IPS-18a (cell line): ENCODE data around the gene BRMS1L.

Experiments used
- H3K27ac ChIP-seq: one replicate; pipeline ENCODE4 v1.5.1; 2013; ENCODE audit warnings: low read length
- H3K27me3 ChIP-seq: one replicate; pipeline ENCODE4 v1.6.1; 2013; ENCODE audit warnings: mild to moderate bottlenecking, low read length; ENCODE audit not compliant: control insufficient read depth, insufficient read depth
- H3K36me3 ChIP-seq: one replicate; pipeline ENCODE4 v1.6.1; 2013; ENCODE audit warnings: low read depth, low read length; ENCODE audit not compliant: control insufficient read depth
- H3K4me1 ChIP-seq: one replicate; pipeline ENCODE4 v1.6.1; 2013; ENCODE audit warnings: low read depth, low read length; ENCODE audit not compliant: control insufficient read depth
- H3K4me3 ChIP-seq: one replicate; pipeline ENCODE4 v1.5.1; 2013; ENCODE audit warnings: low read length
- H3K9ac ChIP-seq: one replicate; pipeline ENCODE4 v1.6.1; 2013; ENCODE audit warnings: mild to moderate bottlenecking, low read length, moderate library complexity
- H3K9me3 ChIP-seq: one replicate; pipeline ENCODE4 v1.6.1; 2013; ENCODE audit warnings: low read depth, low read length; ENCODE audit not compliant: control insufficient read depth

BRMS1L gene

DNA sequence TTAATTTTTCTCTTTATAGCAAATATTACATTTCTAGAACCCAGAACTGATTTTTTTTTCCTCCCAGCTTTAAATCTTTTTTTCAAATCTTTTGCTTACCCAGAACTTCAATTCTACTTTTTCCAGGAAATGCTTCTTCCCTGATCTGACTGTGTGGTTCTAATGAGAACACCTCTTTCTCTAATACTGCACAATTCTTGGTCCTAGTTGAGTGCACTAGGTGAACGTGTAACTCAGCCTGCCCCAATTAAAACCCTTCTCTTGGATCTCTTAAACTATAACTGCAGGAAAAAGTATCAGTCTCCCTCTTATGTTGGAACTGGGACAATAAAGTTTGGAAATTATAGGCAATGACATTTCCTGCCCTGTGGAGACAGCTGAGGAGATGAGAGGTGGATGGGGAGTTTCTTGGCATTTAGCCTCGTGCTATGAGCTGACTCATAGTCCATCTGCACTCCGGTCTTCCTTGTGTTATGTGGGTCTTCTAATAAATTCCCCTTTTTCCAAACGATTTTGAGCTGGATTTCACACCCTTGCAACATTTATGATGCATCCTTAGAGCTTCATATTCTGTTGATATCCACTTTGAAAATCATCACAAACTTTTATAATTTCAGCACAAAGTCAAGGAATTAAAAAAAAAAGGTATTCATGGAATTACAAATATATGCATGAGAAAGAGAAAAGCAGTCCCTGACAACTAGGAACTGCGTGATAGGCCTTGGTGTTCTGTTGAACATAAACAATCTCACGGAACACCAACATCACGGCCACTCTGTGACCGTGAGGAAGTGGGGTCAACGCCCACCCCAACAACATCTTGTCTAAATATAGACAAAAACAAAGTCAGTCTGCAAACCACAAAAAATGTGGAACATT lies 52.4 kb downstream of the BRMS1L start:
- H3K4me1 ChIP-seq = no peaks in the 10 kb centered on the region
- no peak overlapping the region for H3K9ac ChIP-seq
- H3K9me3 ChIP-seq = no peaks in the 10 kb centered on the region
- H3K27ac ChIP-seq = no peak overlapping the region
- H3K4me3 ChIP-seq = no peak overlapping the region
- no peaks in the 10 kb centered on the region for H3K36me3 ChIP-seq
- H3K27me3 ChIP-seq = no peaks in the 10 kb centered on the region

DNA sequence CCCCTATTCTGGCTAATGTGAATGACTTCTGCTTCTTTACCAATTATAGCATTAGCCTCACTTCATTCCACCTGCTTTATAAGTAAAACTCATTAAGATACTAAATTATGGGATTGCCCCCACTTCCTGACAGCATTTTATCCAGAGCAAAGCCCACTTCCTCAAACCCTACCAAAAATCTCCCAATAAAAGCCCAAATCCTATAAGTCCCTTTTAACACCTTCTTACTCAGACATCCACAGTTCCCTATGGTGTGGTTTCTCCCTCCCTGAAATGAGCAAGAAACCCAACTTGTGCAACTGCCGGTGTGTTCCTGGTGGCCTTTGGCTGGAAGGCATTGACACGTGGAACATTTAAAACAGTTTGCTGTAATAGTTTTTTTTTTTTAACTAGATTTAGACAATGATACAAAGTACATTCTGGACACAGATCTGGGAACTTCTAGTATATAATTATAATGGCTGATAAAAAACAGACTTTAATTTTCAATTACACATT lies 53.1 kb downstream of the BRMS1L start:
- H3K4me1 ChIP-seq = no peaks in the 10 kb centered on the region
- H3K36me3 ChIP-seq = no peaks in the 10 kb centered on the region
- no peak overlapping the region for H3K9ac ChIP-seq
- no peaks in the 10 kb centered on the region for H3K9me3 ChIP-seq
- no peak overlapping the region for H3K27ac ChIP-seq
- no peaks in the 10 kb centered on the region for H3K27me3 ChIP-seq
- no peak overlapping the region for H3K4me3 ChIP-seq

DNA sequence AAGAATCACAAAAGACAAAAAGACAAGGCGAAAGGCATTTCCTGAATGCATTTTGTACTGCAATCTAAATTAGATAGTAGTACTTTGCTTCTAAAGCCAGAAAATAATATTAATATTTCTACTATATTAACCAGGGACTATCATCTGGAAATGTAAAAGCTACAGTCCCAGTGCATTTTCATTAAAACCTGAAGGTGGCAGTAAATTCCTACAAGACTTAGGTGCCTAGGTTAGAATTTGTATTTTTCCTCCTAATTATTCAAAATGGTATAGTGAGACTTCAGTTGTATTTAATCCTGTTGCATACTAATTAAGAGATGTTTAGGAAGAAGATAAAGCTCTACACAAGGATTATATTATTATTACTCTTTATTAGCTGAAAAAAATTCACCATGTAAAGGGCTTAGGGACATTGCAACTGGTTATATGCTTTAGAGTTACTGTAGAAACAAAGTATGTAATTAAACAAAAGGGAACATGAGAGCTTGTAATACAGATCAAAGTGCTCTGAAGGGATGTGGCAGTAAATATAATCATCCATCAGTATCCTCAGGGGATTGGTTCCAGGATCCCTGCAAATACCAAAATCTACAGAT lies 53.6 kb downstream of the BRMS1L start:
- Histone ChIP-seq H3K9me3 (no peaks in the 10 kb centered on the region), H3K27ac (no peak overlapping the region), H3K9ac (no peak overlapping the region), H3K4me3 (no peak overlapping the region), H3K27me3 (no peaks in the 10 kb centered on the region), H3K36me3 (no peaks in the 10 kb centered on the region), H3K4me1 (no peaks in the 10 kb centered on the region)

DNA sequence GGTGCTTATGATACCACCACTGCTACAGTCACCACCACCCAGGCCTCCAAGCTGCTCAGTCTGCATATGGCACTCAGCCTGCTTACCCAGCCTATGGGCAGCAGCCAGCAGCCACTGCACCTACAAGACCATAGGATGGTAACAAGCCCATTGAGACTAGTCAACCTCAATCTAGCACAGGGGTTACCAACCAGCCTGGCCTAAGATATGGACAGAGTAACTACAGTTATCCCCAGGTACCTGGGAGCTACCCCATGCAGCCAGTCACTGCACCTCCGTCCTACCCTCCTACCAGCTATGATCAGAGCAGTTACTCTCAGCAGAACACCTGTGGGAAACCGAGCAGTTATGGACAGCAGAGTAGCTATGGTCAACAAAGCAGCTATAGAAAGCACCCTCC lies 55.1 kb downstream of the BRMS1L start:
- Histone ChIP-seq H3K27ac (no peak overlapping the region), H3K9me3 (no peaks in the 10 kb centered on the region), H3K27me3 (no peaks in the 10 kb centered on the region)

DNA sequence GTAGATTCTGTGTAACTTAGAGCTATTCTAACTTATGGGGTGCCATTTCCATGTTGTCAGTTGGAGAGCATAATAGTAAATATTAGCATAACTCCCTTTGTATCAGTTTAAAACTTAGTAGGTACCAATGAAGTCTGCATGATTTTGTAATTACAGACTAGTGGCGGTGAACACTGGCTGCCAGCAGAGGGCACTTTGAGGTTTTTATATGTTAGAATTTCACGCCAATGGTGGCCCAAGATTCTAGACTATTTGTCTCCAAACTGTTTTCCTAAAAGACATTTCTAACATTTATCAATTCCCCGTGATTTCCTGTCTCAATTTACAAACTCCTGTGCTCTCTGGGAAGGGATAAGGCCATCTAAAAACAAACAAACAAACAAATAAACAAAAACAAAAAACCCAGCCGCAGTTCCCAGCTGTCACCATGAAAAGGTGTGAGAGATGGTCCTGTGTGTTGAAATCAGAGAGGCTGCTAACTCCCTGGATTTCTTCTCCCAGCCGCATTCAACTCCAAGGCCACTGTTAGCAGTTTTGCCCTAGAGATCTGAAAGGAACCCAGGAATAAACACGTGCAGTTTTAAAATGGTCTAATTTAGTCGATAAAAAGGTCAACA lies 57.6 kb downstream of the BRMS1L start:
- H3K9me3 ChIP-seq = no peaks in the 10 kb centered on the region
- no peaks in the 10 kb centered on the region for H3K4me1 ChIP-seq
- no peaks in the 10 kb centered on the region for H3K36me3 ChIP-seq
- no peak overlapping the region for H3K9ac ChIP-seq
- H3K27ac ChIP-seq = no peak overlapping the region
- no peak overlapping the region for H3K4me3 ChIP-seq
- no peaks in the 10 kb centered on the region for H3K27me3 ChIP-seq

More for the DNA sequence above, 55.1 kb downstream of the BRMS1L start:
- H3K36me3 ChIP-seq = no peaks in the 10 kb centered on the region
- no peak overlapping the region for H3K4me3 ChIP-seq
- no peak overlapping the region for H3K9ac ChIP-seq
- H3K4me1 ChIP-seq = no peaks in the 10 kb centered on the region

DNA sequence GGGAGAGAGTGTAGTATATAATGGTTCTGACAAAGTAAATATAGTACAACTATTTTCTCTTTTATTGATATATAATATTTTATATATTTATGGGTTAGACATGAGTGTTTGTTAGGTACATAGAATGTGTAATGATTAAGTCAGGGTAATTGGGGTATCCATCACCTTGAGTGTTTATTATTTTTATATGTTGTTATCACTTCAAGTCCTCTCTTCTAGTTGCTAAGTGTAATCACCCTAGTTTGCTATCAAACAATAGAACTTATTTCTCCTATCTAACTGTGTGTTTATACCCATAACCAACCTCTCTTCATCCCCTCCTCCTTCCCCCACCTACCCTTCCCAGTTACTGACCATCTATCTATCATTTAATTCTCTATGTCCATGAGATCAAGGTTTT lies 64.2 kb downstream of the BRMS1L start:
- Histone ChIP-seq H3K27ac (no peak overlapping the region), H3K36me3 (no peaks in the 10 kb centered on the region), H3K9me3 (no peaks in the 10 kb centered on the region), H3K4me3 (no peak overlapping the region), H3K9ac (no peak overlapping the region), H3K27me3 (no peaks in the 10 kb centered on the region), H3K4me1 (no peaks in the 10 kb centered on the region)

DNA sequence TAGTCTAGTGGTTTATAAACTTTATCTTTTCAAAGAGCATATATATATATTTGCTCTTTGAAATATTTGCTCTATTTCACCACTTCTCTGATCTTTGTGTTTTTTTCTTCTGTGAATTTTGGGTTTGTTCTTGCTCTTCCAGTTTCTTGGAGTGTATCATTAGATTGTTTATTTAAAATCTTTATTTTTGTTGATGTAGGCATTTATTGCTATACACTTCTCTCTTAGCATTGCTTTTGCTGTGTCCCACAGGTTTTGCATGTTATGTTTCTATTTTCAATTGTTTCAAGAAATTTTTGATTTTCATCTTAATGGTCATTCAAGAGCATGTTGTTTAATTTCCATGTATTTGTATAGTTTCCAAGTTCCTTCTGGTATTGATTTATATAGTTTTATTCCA lies 69.1 kb downstream of the BRMS1L start:
- Histone ChIP-seq H3K9ac (no peak overlapping the region), H3K27ac (no peak overlapping the region), H3K36me3 (no peaks in the 10 kb centered on the region), H3K4me1 (peaks cover 5% of the 10 kb centered on the region), H3K27me3 (no peaks in the 10 kb centered on the region), H3K4me3 (no peak overlapping the region), H3K9me3 (no peaks in the 10 kb centered on the region)

DNA sequence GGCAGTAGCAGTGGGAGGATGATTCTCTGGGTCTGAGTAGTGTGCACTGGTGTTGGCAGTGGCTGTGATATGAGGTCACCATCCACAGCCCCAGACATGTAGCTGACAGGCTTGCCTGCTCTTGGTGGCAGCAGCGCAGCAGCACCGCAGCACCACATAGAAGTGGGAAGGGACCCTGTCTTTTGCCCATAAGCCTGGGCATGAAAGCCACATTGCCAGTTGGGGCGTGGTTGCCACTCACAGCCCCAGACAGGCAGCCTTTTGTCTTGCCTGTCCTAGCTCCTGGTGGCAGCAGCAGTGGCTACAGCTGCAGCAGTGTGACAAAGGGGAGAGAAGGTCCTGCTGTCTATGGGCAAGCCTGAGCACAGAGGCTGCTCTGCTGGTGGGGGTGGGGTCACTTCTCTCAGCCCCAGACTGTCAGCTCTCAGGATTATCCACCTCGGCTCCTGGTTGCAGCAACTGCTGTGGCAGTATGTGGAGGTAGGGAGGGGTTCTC lies 71.5 kb downstream of the BRMS1L start:
- Histone ChIP-seq H3K9ac (no peak overlapping the region), H3K27ac (no peak overlapping the region), H3K4me1 (peaks cover 5% of the 10 kb centered on the region), H3K4me3 (no peak overlapping the region), H3K36me3 (no peaks in the 10 kb centered on the region), H3K27me3 (no peaks in the 10 kb centered on the region), H3K9me3 (no peaks in the 10 kb centered on the region)

GRCh38 chr14:35898217-35898775 lies 72.2 kb downstream of the BRMS1L start:
- Histone ChIP-seq H3K9me3 (no peaks in the 10 kb centered on the region), H3K4me1 (peaks cover 5% of the 10 kb centered on the region), H3K9ac (no peak overlapping the region), H3K27me3 (no peaks in the 10 kb centered on the region), H3K27ac (no peak overlapping the region), H3K4me3 (no peak overlapping the region), H3K36me3 (no peaks in the 10 kb centered on the region)

DNA sequence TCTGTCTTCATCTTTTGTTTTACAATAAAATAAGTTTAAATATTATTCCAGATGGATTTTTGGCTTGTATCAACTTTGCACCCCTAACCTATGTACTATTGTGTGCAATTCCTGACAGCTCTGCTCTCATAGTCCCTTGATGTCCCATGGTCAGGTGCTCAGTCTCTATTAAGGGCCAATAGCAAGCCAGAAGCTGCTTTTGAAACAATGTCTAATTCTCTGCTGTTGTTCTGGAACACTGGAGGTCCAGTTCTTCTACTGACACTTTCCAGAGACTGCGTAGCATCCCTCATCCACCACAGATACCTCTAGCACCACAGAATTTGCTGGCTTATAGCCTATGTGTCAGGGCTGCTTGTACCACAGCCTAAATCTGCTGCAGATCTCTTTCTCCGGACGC lies 74.6 kb downstream of the BRMS1L start:
- H3K4me1 ChIP-seq = peaks cover 5% of the 10 kb centered on the region
- no peak overlapping the region for H3K4me3 ChIP-seq
- H3K27me3 ChIP-seq = no peaks in the 10 kb centered on the region
- no peaks in the 10 kb centered on the region for H3K9me3 ChIP-seq
- H3K9ac ChIP-seq = no peak overlapping the region
- no peak overlapping the region for H3K27ac ChIP-seq
- H3K36me3 ChIP-seq = no peaks in the 10 kb centered on the region

DNA sequence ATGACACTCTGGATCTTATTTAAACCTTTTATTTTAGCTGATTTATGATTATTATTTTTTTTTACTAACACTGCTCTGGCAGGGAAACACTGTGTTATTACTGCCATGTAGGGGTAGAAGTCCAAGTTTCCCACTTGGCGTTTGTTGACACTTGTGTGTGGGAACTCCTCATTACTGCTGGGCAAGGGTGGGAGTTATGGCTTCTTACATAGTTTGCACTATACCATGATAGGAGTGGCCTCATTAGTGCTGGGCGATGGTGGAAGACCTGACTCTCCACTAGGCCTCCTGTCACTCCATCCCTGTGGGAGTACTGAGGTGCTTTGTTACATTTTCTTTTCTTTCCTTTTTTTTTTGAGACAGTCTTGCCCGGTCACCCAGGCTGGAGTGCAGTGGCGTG lies 83.5 kb downstream of the BRMS1L start:
- H3K9me3 ChIP-seq = no peaks in the 10 kb centered on the region
- H3K4me3 ChIP-seq = no peak overlapping the region
- H3K9ac ChIP-seq = no peak overlapping the region
- no peaks in the 10 kb centered on the region for H3K36me3 ChIP-seq
- no peaks in the 10 kb centered on the region for H3K4me1 ChIP-seq
- H3K27me3 ChIP-seq = no peaks in the 10 kb centered on the region
- H3K27ac ChIP-seq = no peak overlapping the region
